GM23338 (cell line): ENCODE data around the gene FOXP4.

Experiments
- CREB1 ChIP-seq: fragments of 250-450 bp; sonication (Bioruptor Pico); IDR thresholded peaks from 2 replicates; pipeline ENCODE4 v1.5.0; 2020; ENCODE audit warnings: low read depth, mild to moderate bottlenecking, moderate library complexity
- CTCF ChIP-seq, 2 experiments: fragments of 200-600 bp in 1 of 2; sonication (generic) in 1 of 2; conservative IDR thresholded peaks; 2 replicates each; pipeline versions ENCODE4 v1.5.1 to v1.6.1; 2016 to 2017; ENCODE audit warnings: antibody characterized with exemption in 2 of 2, low read depth in 2 of 2, mild to moderate bottlenecking in 2 of 2, moderate library complexity in 1 of 2
- ETS1 ChIP-seq: IDR thresholded peaks from 2 replicates; pipeline ENCODE4 v1.6.1; 2016; ENCODE audit warnings: antibody characterized with exemption
- EZH2phosphoT487 ChIP-seq: fragments of 200-600 bp; sonication (generic); IDR thresholded peaks from one replicate; pipeline ENCODE4 v1.8.1; 2018; ENCODE audit warnings: antibody characterized with exemption; ENCODE audit not compliant: unreplicated experiment
- ZNF114 ChIP-seq: fragments of 250-450 bp; sonication (Bioruptor Pico); IDR thresholded peaks from 2 replicates; pipeline ENCODE4 v1.5.0; 2020; ENCODE audit warnings: mild to moderate bottlenecking, moderate library complexity

GRCh38 chr6:41568202-41568584, 22.0 kb downstream of the FOXP4 start:
- TF ChIP-seq EZH2phosphoT487 (no peak), CTCF (conservative IDR thresholded peaks at IDR 0.05; ENCODE audit: low read depth in 2 of 2) (no peak), ZNF114 (CRISPR knock-in tag) (no peak), CREB1 (CRISPR knock-in tag) (no peak), ETS1 (no peak)
